ENCODE results near the gene NEURL1.
"Not testable (repeated sequence)": the region's sequence is repeated elsewhere in the genome, so short reads cannot be mapped to it uniquely, and the experiment has no call there.

The NEURL1 gene

GRCh38 chr10:103590060-103590459, 96.6 kb downstream of the NEURL1 start:
- no peak for DNase-seq

- no peak for DNase-seq
Measured at GRCh38 chr10:103590744-103591291, 97.3 kb downstream of the NEURL1 start.

GRCh38 chr10:103592186-103593021, 98.9 kb downstream of the NEURL1 start:
- peak; percentile 7 for DNase-seq

GRCh38 chr10:103593022-103593570, 99.6 kb downstream of the NEURL1 start:
- DNase-seq, result no peak

GRCh38 chr10:103595933-103596726, 102.6 kb downstream of the NEURL1 start:
- DNase-seq, result no peak

- no peak for DNase-seq
Measured at GRCh38 chr10:103597003-103597402, 103.5 kb downstream of the NEURL1 start.

GRCh38 chr10:103598654-103599115, 105.2 kb downstream of the NEURL1 start:
- DNase-seq, result peak; percentile 44

- no peak for DNase-seq
Measured at GRCh38 chr10:103599211-103599610, 105.7 kb downstream of the NEURL1 start.

GRCh38 chr10:103599907-103600306, 106.4 kb downstream of the NEURL1 start:
- no peak for DNase-seq

GRCh38 chr10:103600325-103600724, 106.8 kb downstream of the NEURL1 start:
- no peak for DNase-seq

- DNase-seq, result no peak
Measured at GRCh38 chr10:103600956-103601569, 107.6 kb downstream of the NEURL1 start.

GRCh38 chr10:103602028-103602851, 108.7 kb downstream of the NEURL1 start:
- no peak for DNase-seq

GRCh38 chr10:103602852-103603155, 109.3 kb downstream of the NEURL1 start:
- no peak for DNase-seq

GRCh38 chr10:103603382-103603781, 109.9 kb downstream of the NEURL1 start:
- DNase-seq, result no peak

GRCh38 chr10:103605359-103606096, 112.0 kb downstream of the NEURL1 start:
- DNase-seq, result no peak

- not testable (repeated sequence) for DNase-seq
Measured at GRCh38 chr10:103606097-103606438, 112.6 kb downstream of the NEURL1 start.

- DNase-seq, result not testable (repeated sequence)
Measured at GRCh38 chr10:103607051-103607450, 113.5 kb downstream of the NEURL1 start.

- not testable (repeated sequence) for DNase-seq
Measured at GRCh38 chr10:103608056-103608455, 114.6 kb downstream of the NEURL1 start.

- no peak for DNase-seq
Measured at GRCh38 chr10:103609231-103610082, 116.0 kb downstream of the NEURL1 start.

- DNase-seq, result no peak
Measured at GRCh38 chr10:103610083-103610472, 116.6 kb downstream of the NEURL1 start.
